ENCODE results near the gene ECT2L. TPM values are rescaled to one million over a fixed set of nuclear protein-coding genes. Genes with fewer than 3 reads are reported as not detected.

The ECT2L gene
- total and polyA plus RNA-seq, 2 donors (not counting 3 experiments of a cell fraction or from before 2014, with no cell fraction given) = not detected

GRCh38 chr6:138944412-138944811 lies 148.5 kb downstream of the ECT2L start:
- Histone ChIP-seq H3K9me1 (replicated peaks; ENCODE audit: control insufficient read depth, extremely low read depth, insufficient read depth, low read length) (no peaks in the 10 kb centered on the region), H3K27me3 (ENCODE audit: control insufficient read depth in 2 of 2, insufficient read depth in 2 of 2, low read length in 2 of 2) (no peaks in the 10 kb centered on the region), H3K4me3 (replicated peaks in 1 of 3; ENCODE audit: insufficient read depth in 1 of 3, low read depth in 1 of 3, low read length in 3 of 3) (no peak overlapping the region), H3K4me1 (ENCODE audit: control insufficient read depth, extremely low read depth, insufficient read depth, low read length) (no peaks in the 10 kb centered on the region), H2AFZ (ENCODE audit: low read depth, low read length) (no peak overlapping the region), H4K20me1 (replicated peaks; ENCODE audit: control insufficient read depth, extremely low read depth, insufficient read depth, low read length) (no peaks in the 10 kb centered on the region), H3K36me3 (ENCODE audit: control insufficient read depth in 2 of 2, extremely low read depth in 1 of 2, insufficient read depth in 2 of 2, low read length in 2 of 2) (peaks cover 2 to 6% of the 10 kb centered on the region in 2 experiments), H3K4me2 (ENCODE audit: insufficient read depth, low read length) (no peak overlapping the region), H3K27ac (ENCODE audit: insufficient read depth, low read depth, low read length) (no peak overlapping the region), H3K79me2 (ENCODE audit: control insufficient read depth, insufficient read depth, low read length) (peaks cover 20% of the 10 kb centered on the region), H3K9ac (replicated peaks; ENCODE audit: extremely low read depth, insufficient read depth, low read length) (no peak overlapping the region), H3K9me3 (replicated peaks; ENCODE audit: control insufficient read depth, insufficient read depth, low read length) (no peaks in the 10 kb centered on the region)
- peak; percentile 31 for DNase-seq (ENCODE audit: low read depth, low spot score)
- intact Hi-C loops (cut with micrococcal nuclease) = no loop called here
- BruUV-seq (replicated peaks) = no TSS peak
- dilution Hi-C loops (cut with MboI; ENCODE audit: extremely low pct_ligation_motif_present, low sequenced_read_pairs) = no loop called here
- ChIA-PET POLR2A (no interaction called here), CTCF (no interaction called here)
- no peak for TF ChIP-seq EZH2 (IDR thresholded peaks at IDR 0.05; ENCODE audit: borderline replicate concordance, low read depth, low read length, severe bottlenecking)
- peak; percentile 25 for TF ChIP-seq FOS (IDR thresholded peaks at IDR 0.05; ENCODE audit: borderline replicate concordance, insufficient read depth, low read length)
- no peak for FAIRE-seq

GRCh38 chr6:138945354-138945753 lies 149.5 kb downstream of the ECT2L start:
- intact Hi-C loops (cut with micrococcal nuclease) = no loop called here
- no peak overlapping the region for H3K4me3 ChIP-seq (replicated peaks in 1 of 3; ENCODE audit: insufficient read depth in 1 of 3, low read depth in 1 of 3, low read length in 3 of 3)
- H3K27ac ChIP-seq (ENCODE audit: insufficient read depth, low read depth, low read length) = no peak overlapping the region
- no peaks in the 10 kb centered on the region for H3K4me1 ChIP-seq (ENCODE audit: control insufficient read depth, extremely low read depth, insufficient read depth, low read length)
- TF ChIP-seq FOS (IDR thresholded peaks at IDR 0.05; ENCODE audit: borderline replicate concordance, insufficient read depth, low read length) (no peak), MYC (IDR thresholded peaks at IDR 0.05; ENCODE audit: low read depth, low read length) (no peak), POLR2AphosphoS5 (IDR thresholded peaks at IDR 0.05; ENCODE audit: insufficient read depth, low read depth, low read length) (no peak), JUN (IDR thresholded peaks at IDR 0.05; ENCODE audit: borderline replicate concordance, insufficient read depth, insufficient read length, low read depth) (no peak), MAX (IDR thresholded peaks at IDR 0.05; ENCODE audit: insufficient read depth, insufficient read length) (no peak), POLR2A (IDR thresholded peaks at IDR 0.05; ENCODE audit: low read depth, low read length) (no peak), CTCF (IDR thresholded peaks at IDR 0.05; ENCODE audit: extremely low read depth in 1 of 2, insufficient read depth in 1 of 2, low read depth in 1 of 2, low read length in 2 of 2) (no peak), EZH2 (IDR thresholded peaks at IDR 0.05; ENCODE audit: borderline replicate concordance, low read depth, low read length, severe bottlenecking) (no peak), GATA2 (IDR thresholded peaks at IDR 0.05; ENCODE audit: insufficient read depth, insufficient read length, low read depth, low read length) (no peak)
- H3K4me2 ChIP-seq (ENCODE audit: insufficient read depth, low read length) = no peak overlapping the region
- DNase-seq (ENCODE audit: low read depth, low spot score) (no peak), FAIRE-seq (no peak)
- no peak overlapping the region for H3K9ac ChIP-seq (replicated peaks; ENCODE audit: extremely low read depth, insufficient read depth, low read length)
- no peaks in the 10 kb centered on the region for H3K9me3 ChIP-seq (replicated peaks; ENCODE audit: control insufficient read depth, insufficient read depth, low read length)
- dilution Hi-C loops (cut with MboI; ENCODE audit: extremely low pct_ligation_motif_present, low sequenced_read_pairs) = no loop called here
- BruUV-seq (replicated peaks) = no TSS peak
- H4K20me1 ChIP-seq (replicated peaks; ENCODE audit: control insufficient read depth, extremely low read depth, insufficient read depth, low read length) = no peaks in the 10 kb centered on the region
- H2AFZ ChIP-seq (ENCODE audit: low read depth, low read length) = no peak overlapping the region
- H3K27me3 ChIP-seq (ENCODE audit: control insufficient read depth in 2 of 2, insufficient read depth in 2 of 2, low read length in 2 of 2) = no peaks in the 10 kb centered on the region
- H3K36me3 ChIP-seq (ENCODE audit: control insufficient read depth in 2 of 2, extremely low read depth in 1 of 2, insufficient read depth in 2 of 2, low read length in 2 of 2) = peaks cover 2 to 6% of the 10 kb centered on the region in 2 experiments
- no peaks in the 10 kb centered on the region for H3K9me1 ChIP-seq (replicated peaks; ENCODE audit: control insufficient read depth, extremely low read depth, insufficient read depth, low read length)
- peaks cover 26% of the 10 kb centered on the region for H3K79me2 ChIP-seq (ENCODE audit: control insufficient read depth, insufficient read depth, low read length)
- ChIA-PET POLR2A (no interaction called here), CTCF (no interaction called here)

Measured in endothelial cell of umbilical vein (primary cell).